OCI-LY1 (cell line): ENCODE results near the gene TMEM229A.

Source experiments
- H2AFZ ChIP-seq: fragments of 200-600 bp; sonication (generic), shearing (Covaris generic); 2 replicates; pipeline ENCODE4 v1.6.0; 2014; ENCODE audit warnings: antibody characterized with exemption, mild to moderate bottlenecking, low read length
- H3F3A ChIP-seq: fragments of 200-600 bp; sonication (generic), shearing (Covaris generic); 2 replicates; pipeline ENCODE4 v1.6.0; 2014; ENCODE audit warnings: mild to moderate bottlenecking, antibody characterized with exemption, low read length, moderate library complexity; ENCODE audit not compliant: insufficient read depth
- H3K27ac ChIP-seq: fragments of 200-600 bp; sonication (generic); 2 replicates; pipeline ENCODE4 v1.5.1; 2014; ENCODE audit warnings: low read length, mixed run types, mild to moderate bottlenecking, low read depth; ENCODE audit not compliant: poor library complexity, severe bottlenecking
- H3K27me3 ChIP-seq: fragments of 200-600 bp; sonication (generic); 2 replicates; pipeline ENCODE4 v1.6.0; 2014; ENCODE audit warnings: antibody characterized with exemption, mild to moderate bottlenecking, low read length, moderate library complexity; ENCODE audit not compliant: insufficient read depth
- H3K36me3 ChIP-seq: fragments of 200-600 bp; sonication (generic); 2 replicates; pipeline ENCODE4 v1.6.1; 2014; ENCODE audit warnings: mild to moderate bottlenecking, antibody characterized with exemption, low read length, moderate library complexity, mixed read lengths; ENCODE audit not compliant: insufficient read depth
- H3K4me1 ChIP-seq: fragments of 200-600 bp; sonication (generic); 2 replicates; pipeline ENCODE4 v1.5.1; 2014; ENCODE audit warnings: mild to moderate bottlenecking, low read length, moderate library complexity; ENCODE audit not compliant: insufficient read depth, severe bottlenecking
- H3K4me2 ChIP-seq: fragments of 200-600 bp; sonication (generic), shearing (Covaris generic); 2 replicates; pipeline ENCODE4 v1.6.1; 2014; ENCODE audit warnings: low read length
- H3K4me3 ChIP-seq: fragments of 200-600 bp; sonication (generic); 2 replicates; pipeline ENCODE4 v1.5.1; 2014; ENCODE audit warnings: low read length, low read depth, mild to moderate bottlenecking, mixed read lengths; ENCODE audit not compliant: poor library complexity, severe bottlenecking
- H3K79me2 ChIP-seq: fragments of 200-600 bp; shearing (Covaris generic); 2 replicates; pipeline ENCODE4 v1.6.1; 2016; ENCODE audit warnings: mixed run types, low read length, mixed read lengths; ENCODE audit not compliant: insufficient read depth
- H3K9ac ChIP-seq: fragments of 200-600 bp; sonication (generic), shearing (Covaris generic); 2 replicates; pipeline ENCODE4 v1.6.1; 2014; ENCODE audit warnings: mild to moderate bottlenecking, low read length, mixed read lengths
- H3K9me2 ChIP-seq: fragments of 200-600 bp; sonication (generic), shearing (Covaris generic); 2 replicates; pipeline ENCODE4 v1.6.1; 2014; ENCODE audit warnings: low read depth, mild to moderate bottlenecking, low read length, mixed read lengths
- H3K9me3 ChIP-seq: fragments of 200-600 bp; shearing (Covaris generic); 2 replicates; pipeline ENCODE4 v1.6.1; 2014; ENCODE audit warnings: low read length, mixed read lengths
- H4K20me1 ChIP-seq: fragments of 200-600 bp; sonication (generic), shearing (Covaris generic); 2 replicates; pipeline ENCODE4 v1.6.0; 2016; ENCODE audit warnings: mild to moderate bottlenecking, low read length; ENCODE audit not compliant: insufficient read depth
- CTCF ChIP-seq: fragments of 200-600 bp; sonication (generic), shearing (Covaris generic); IDR thresholded peaks from 2 replicates; pipeline ENCODE4 v1.5.1; 2017; ENCODE audit warnings: mild to moderate bottlenecking, antibody characterized with exemption, low read length, moderate library complexity, mixed read lengths
- EZH2 ChIP-seq: fragments of 200-600 bp; sonication (generic), shearing (Covaris generic); IDR thresholded peaks from 2 replicates; pipeline ENCODE4 v1.8.0; 2017; ENCODE audit warnings: borderline replicate concordance, mixed run types, mild to moderate bottlenecking, antibody characterized with exemption, low read length, moderate library complexity, mixed read lengths

The TMEM229A gene

GRCh38 chr7:124056234-124056633, 23.4 kb upstream of the TMEM229A start:
- TF ChIP-seq EZH2 (no peak), CTCF (no peak)
- Histone ChIP-seq H3K4me2 (no peak overlapping the region), H3K4me3 (no peak overlapping the region)

GRCh38 chr7:124051681-124052377, 19.0 kb upstream of the TMEM229A start:
- no peaks in the 10 kb centered on the region for H4K20me1 ChIP-seq
- no peaks in the 10 kb centered on the region for H3F3A ChIP-seq
- no peak overlapping the region for H3K27ac ChIP-seq
- no peaks in the 10 kb centered on the region for H3K27me3 ChIP-seq
- H3K9me3 ChIP-seq: no peaks in the 10 kb centered on the region
- no peak overlapping the region for H3K9ac ChIP-seq
- H3K79me2 ChIP-seq: no peaks in the 10 kb centered on the region
- no peaks in the 10 kb centered on the region for H3K36me3 ChIP-seq
- no peaks in the 10 kb centered on the region; the same call in 1 of the 2 replicates for H3K9me2 ChIP-seq
- no peak overlapping the region for H3K4me3 ChIP-seq
- TF ChIP-seq CTCF (no peak), EZH2 (no peak)
- no peaks in the 10 kb centered on the region for H3K4me1 ChIP-seq
- H2AFZ ChIP-seq: no peak overlapping the region
- no peak overlapping the region for H3K4me2 ChIP-seq

More at GRCh38 chr7:124056234-124056633, 23.4 kb upstream of the TMEM229A start:
- Histone ChIP-seq H3K9me3 (no peaks in the 10 kb centered on the region), H3K36me3 (no peaks in the 10 kb centered on the region), H3K9ac (no peak overlapping the region), H3K4me1 (no peaks in the 10 kb centered on the region), H3K27ac (no peak overlapping the region), H3F3A (no peaks in the 10 kb centered on the region), H3K79me2 (no peaks in the 10 kb centered on the region), H3K27me3 (no peaks in the 10 kb centered on the region), H4K20me1 (no peaks in the 10 kb centered on the region), H3K9me2 (no peaks in the 10 kb centered on the region), H2AFZ (no peak overlapping the region)

GRCh38 chr7:124042826-124043225, 10.0 kb upstream of the TMEM229A start:
- H3K4me2 ChIP-seq: no peak overlapping the region
- H3K79me2 ChIP-seq: no peaks in the 10 kb centered on the region
- no peak overlapping the region for H2AFZ ChIP-seq
- H3K27ac ChIP-seq: no peak overlapping the region
- H3K36me3 ChIP-seq: no peaks in the 10 kb centered on the region
- H3K9me3 ChIP-seq: no peaks in the 10 kb centered on the region
- H3K9me2 ChIP-seq: no peaks in the 10 kb centered on the region; the same call in 1 of the 2 replicates
- no peak overlapping the region for H3K9ac ChIP-seq
- H3K27me3 ChIP-seq: no peaks in the 10 kb centered on the region
- H3K4me1 ChIP-seq: no peaks in the 10 kb centered on the region
- no peaks in the 10 kb centered on the region for H3F3A ChIP-seq
- no peaks in the 10 kb centered on the region for H4K20me1 ChIP-seq
- TF ChIP-seq EZH2: no peak
- TF ChIP-seq CTCF: no peak
- H3K4me3 ChIP-seq: no peak overlapping the region
